CD4-positive, alpha-beta T cell treated with Interleukin-21 for 1 hour (primary cell): Measurements from ENCODE around the gene PYHIN1.
A peak's percentile ranks its signal among the peaks of the same experiment; 100 is the strongest.

Experiments
- DNase-seq: peaks from one replicate; pipeline ENCODE4 v3.0.0-alpha.2; 2020

Gene PYHIN1

DNA sequence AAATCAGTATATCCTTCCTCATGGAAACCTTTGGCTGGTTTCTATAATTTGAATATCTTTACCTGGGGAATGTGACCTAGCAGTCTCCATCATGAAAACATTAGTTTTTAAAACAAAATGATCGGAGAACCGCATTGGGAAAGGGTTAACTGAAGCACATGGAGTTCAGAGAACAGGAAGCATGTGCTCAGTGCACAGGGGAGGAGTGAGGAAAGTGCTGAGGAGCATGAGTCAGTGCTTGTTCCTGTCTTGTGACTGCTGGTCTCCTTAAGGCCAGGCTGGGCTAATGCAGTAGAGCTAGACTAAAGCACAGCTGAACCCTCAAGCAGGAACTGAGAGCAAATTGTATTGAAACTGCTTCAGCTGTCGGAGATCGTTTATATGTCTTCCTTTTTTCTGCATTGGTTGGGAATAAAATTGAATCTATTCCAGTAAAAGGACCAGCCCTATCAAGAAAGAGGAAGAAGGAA, 84.1 kb downstream of the PYHIN1 start:
- peak; percentile 76 for DNase-seq

- DNase-seq = no peak
Observed at GRCh38 chr1:159023723-159024122, 92.4 kb downstream of the PYHIN1 start.

GRCh38 chr1:159025043-159025442, 93.7 kb downstream of the PYHIN1 start:
- no peak for DNase-seq
